ENCODE results near the gene IDS.
"Not testable (repeated sequence)": the region's sequence is repeated elsewhere in the genome, so short reads cannot be mapped to it uniquely, and the experiment has no call there.

IDS gene

GRCh38 chrX:149504915-149505651 is at the start of gene IDS:
Gene IDS (minus strand): TSS chrX:149505306. CDS start chrX:149505137, 169 bp downstream.
- peak; percentile 88 to 93 (median 90) for DNase-seq

- not testable (repeated sequence) for DNase-seq
These were observed 46.8 kb upstream of the IDS start for GRCh38 chrX:149551939-149552248.

- not testable (repeated sequence) for DNase-seq
These were observed 46.3 kb upstream of the IDS start for GRCh38 chrX:149551245-149551938.

GRCh38 chrX:149550454-149550853 is 45.3 kb upstream of the IDS start:
- not testable (repeated sequence) for DNase-seq

GRCh38 chrX:149549701-149550100 is 44.6 kb upstream of the IDS start, which contains the start of gene HSFX3:
Gene HSFX3 (minus strand): TSS chrX:149549924. CDS start chrX:149549852, 72 bp downstream.
- DNase-seq, result not testable (repeated sequence)

- not testable (repeated sequence) for DNase-seq
These were observed 42.7 kb upstream of the IDS start for GRCh38 chrX:149547782-149548181.

GRCh38 chrX:149546962-149547361 is 41.9 kb upstream of the IDS start:
- not testable (repeated sequence) for DNase-seq

GRCh38 chrX:149545545-149546543 is 40.7 kb upstream of the IDS start:
- peak in 2 of 3 donors; percentile 7 to 33 for DNase-seq

- peak; percentile 13 to 19 (median 15) for DNase-seq
These were observed 36.5 kb upstream of the IDS start for GRCh38 chrX:149541521-149542047.

- peak; percentile 69 to 81 (median 78) for DNase-seq
These were observed 35.8 kb upstream of the IDS start, which contains the start of gene EOLA1 for GRCh38 chrX:149540621-149541520. Gene EOLA1 (plus strand): TSS chrX:149541012. CDS start chrX:149545631, 4,619 bp downstream.

- DNase-seq, result peak; percentile 83 to 96 (median 92)
These were observed 35.1 kb upstream of the IDS start for GRCh38 chrX:149540131-149540620.

- peak; percentile 83 to 90 (median 83) for DNase-seq
These were observed 34.4 kb upstream of the IDS start for GRCh38 chrX:149539283-149540130.

- DNase-seq, result not testable (repeated sequence)
These were observed 32.4 kb upstream of the IDS start for GRCh38 chrX:149537474-149537873.

GRCh38 chrX:149534926-149535602 is 30.0 kb upstream of the IDS start:
- not testable (repeated sequence) for DNase-seq

- not testable (repeated sequence) for DNase-seq
These were observed 28.9 kb upstream of the IDS start for GRCh38 chrX:149533999-149534398.

- not testable (repeated sequence) for DNase-seq
These were observed 27.8 kb upstream of the IDS start for GRCh38 chrX:149532868-149533267.

- DNase-seq, result peak; percentile 30 to 52 (median 49)
These were observed 26.5 kb upstream of the IDS start for GRCh38 chrX:149531599-149531998.

GRCh38 chrX:149528381-149528780 is 23.3 kb upstream of the IDS start:
- no peak for DNase-seq

- DNase-seq, result peak in 2 of 3 donors; percentile 25 to 26
These were observed 22.6 kb upstream of the IDS start for GRCh38 chrX:149527705-149528104.
